ENCODE results near the gene MICAL2. TPM values are rescaled to one million over a fixed set of nuclear protein-coding genes. Genes with fewer than 3 reads are reported as not detected.
"Not testable (repeated sequence)": the region's sequence is repeated elsewhere in the genome, so short reads cannot be mapped to it uniquely, and the experiment has no call there.

Gene MICAL2
- total RNA-seq, 1 donor from 2014 or later = 237 TPM

- TF ChIP-seq CTCF (IDR thresholded peaks at IDR 0.05) = no peak
- intact Hi-C loops (cut with DNase I) = no loop called here
- no peaks in the 10 kb centered on the region for H3K9me3 ChIP-seq
- DNase-seq (ENCODE audit: low spot score in 2 of 2) = no peak
- H3K4me3 ChIP-seq = peak overlapping the region in 1 of 2 donors; percentile 1
- peaks cover 6 to 28% of the 10 kb centered on the region in 2 donors for H3K36me3 ChIP-seq
- peaks cover 29 to 79% of the 10 kb centered on the region in 2 donors for H3K4me1 ChIP-seq
- H3K27me3 ChIP-seq = no peaks in the 10 kb centered on the region
- H3K27ac ChIP-seq = peak overlapping the region; percentile 88 to 89
Observed at GRCh38 chr11:12143461-12144258, 33.3 kb downstream of the MICAL2 start.

- H3K27ac ChIP-seq = peak overlapping the region; percentile 88 to 89
Observed at GRCh38 chr11:12144330-12145174, 34.2 kb downstream of the MICAL2 start.

GRCh38 chr11:12146678-12147077 lies 36.3 kb downstream of the MICAL2 start:
- Histone ChIP-seq H3K4me1 (peaks cover 16 to 72% of the 10 kb centered on the region in 2 donors), H3K36me3 (peaks cover 0 to 13% of the 10 kb centered on the region in 2 donors)
- H3K9me3 ChIP-seq; intact Hi-C loops (cut with DNase I); H3K27ac ChIP-seq; DNase-seq (ENCODE audit: low spot score in 2 of 2); H3K27me3 ChIP-seq; H3K4me3 ChIP-seq: not testable (repeated sequence)

More at GRCh38 chr11:12144330-12145174, 34.2 kb downstream of the MICAL2 start:
- intact Hi-C loops (cut with DNase I) = no loop called here
- peak overlapping the region in 1 of 2 donors; percentile 1 for H3K4me3 ChIP-seq
- H3K4me1 ChIP-seq = peaks cover 26 to 79% of the 10 kb centered on the region in 2 donors
- H3K36me3 ChIP-seq = peaks cover 3 to 24% of the 10 kb centered on the region in 2 donors
- no peaks in the 10 kb centered on the region for H3K27me3 ChIP-seq
- H3K9me3 ChIP-seq = no peaks in the 10 kb centered on the region
- no peak for DNase-seq (ENCODE audit: low spot score in 2 of 2)
- no peak for TF ChIP-seq CTCF (IDR thresholded peaks at IDR 0.05)

GRCh38 chr11:12147827-12148226 lies 37.4 kb downstream of the MICAL2 start:
- intact Hi-C loops (cut with DNase I) = no loop called here
- Histone ChIP-seq H3K27me3 (no peaks in the 10 kb centered on the region), H3K27ac (peak overlapping the region; percentile 76 to 98), H3K4me3 (no peak overlapping the region), H3K4me1 (peaks cover 10 to 64% of the 10 kb centered on the region in 2 donors), H3K36me3 (peaks cover 1 to 17% of the 10 kb centered on the region in 2 donors), H3K9me3 (no peaks in the 10 kb centered on the region)
- TF ChIP-seq CTCF (IDR thresholded peaks at IDR 0.05) = no peak
- DNase-seq (ENCODE audit: low spot score in 2 of 2) = peak in 1 of 2 donors; percentile 2

- peak overlapping the region; percentile 76 to 98 for H3K27ac ChIP-seq
- TF ChIP-seq CTCF (IDR thresholded peaks at IDR 0.05) = no peak
- H3K4me3 ChIP-seq = no peak overlapping the region
- H3K9me3 ChIP-seq = no peaks in the 10 kb centered on the region
- H3K27me3 ChIP-seq = no peaks in the 10 kb centered on the region
- DNase-seq (ENCODE audit: low spot score in 2 of 2) = no peak
- intact Hi-C loops (cut with DNase I) = no loop called here
- peaks cover 4 to 23% of the 10 kb centered on the region in 2 donors for H3K36me3 ChIP-seq
- H3K4me1 ChIP-seq = peaks cover 9 to 58% of the 10 kb centered on the region in 2 donors
Observed at GRCh38 chr11:12148466-12148865, 38.1 kb downstream of the MICAL2 start.

Measured in ascending aorta (tissue), 2 donors.